Spinal cord (tissue), 10 donors: ENCODE results near the gene PERCC1. TPM values are rescaled to one million over a fixed set of nuclear protein-coding genes. Genes with fewer than 3 reads are reported as not detected.
"Not testable (repeated sequence)": the region's sequence is repeated elsewhere in the genome, so short reads cannot be mapped to it uniquely, and the experiment has no call there.

ENCODE experiments used
- DNase-seq, 6 donors: peaks; one replicate each; pipeline versions ENCODE4 v3.0.0 to v3.0.0-alpha.2; 2013 to 2015; ENCODE audit warnings: low spot score in 6 of 6, low read depth in 4 of 6
- H3K27ac ChIP-seq: one replicate; pipeline ENCODE4 v1.5.1; 2013; ENCODE audit warnings: low read depth, low read length, control low read depth
- H3K27me3 ChIP-seq: one replicate; pipeline ENCODE4 v1.6.1; 2013; ENCODE audit warnings: low read length; ENCODE audit not compliant: control insufficient read depth, insufficient read depth
- H3K36me3 ChIP-seq: one replicate; pipeline ENCODE4 v1.6.1; 2013; ENCODE audit warnings: low read length; ENCODE audit not compliant: control insufficient read depth, insufficient read depth
- H3K4me1 ChIP-seq: one replicate; pipeline ENCODE4 v1.6.1; 2013; ENCODE audit warnings: low read length; ENCODE audit not compliant: control insufficient read depth, insufficient read depth
- H3K4me3 ChIP-seq: one replicate; pipeline ENCODE4 v1.5.1; 2013; ENCODE audit warnings: low read depth, low read length, control low read depth
- H3K9me3 ChIP-seq: one replicate; pipeline ENCODE4 v1.6.1; 2013; ENCODE audit warnings: low read length; ENCODE audit not compliant: control insufficient read depth, insufficient read depth
- WGBS: methylation state at CpG from one replicate; pipeline ENCODE4 v1.1.5; 2013; ENCODE audit warnings: missing lambda C conversion rate; ENCODE audit not compliant: insufficient coverage; 5-methylcytosine and 5-hydroxymethylcytosine counted together
- polyA plus RNA-seq, 2 donors: library from polyadenylated mRNA; unstranded; fragments of 120-200 nt; gene quantifications; one replicate each; pipeline ENCODE4 v1.2.1, GENCODE V29; 2013; ENCODE audit not compliant: insufficient read length in 2 of 2
- total RNA-seq, 2 donors: library from RNA; depleted of rRNA in 1 of 2; stranded (reverse); fragments of 120-200 nt in 1 of 2; fragments of >200 nt in 1 of 2; gene quantifications; one replicate each; pipeline versions ENCODE4 v1.2.3 to v1.2.4, GENCODE V29; 2013 to 2014
- donor health status: healthy.

The PERCC1 gene
- total and polyA plus RNA-seq, 4 donors: 0.35 TPM; not detected in 3

GRCh38 chr16:1439058-1439698 lies 8.3 kb downstream of the PERCC1 start:
- no peaks in the 10 kb centered on the region for H3K9me3 ChIP-seq
- no peak overlapping the region for H3K4me3 ChIP-seq
- 86% methylated on average over 16 of the region's 27 CpGs for WGBS
- H3K27me3 ChIP-seq: no peaks in the 10 kb centered on the region
- no peak for DNase-seq
- peaks cover 82% of the 10 kb centered on the region for H3K36me3 ChIP-seq
- no peak overlapping the region for H3K27ac ChIP-seq
- H3K4me1 ChIP-seq: no peaks in the 10 kb centered on the region

- peaks cover 82% of the 10 kb centered on the region for H3K36me3 ChIP-seq
- not testable (repeated sequence) for DNase-seq, H3K4me1 ChIP-seq, H3K4me3 ChIP-seq, H3K27ac ChIP-seq, H3K27me3 ChIP-seq, H3K9me3 ChIP-seq
- WGBS: 92% methylated on average over 3 of the region's 4 CpGs
These were observed 8.8 kb downstream of the PERCC1 start for GRCh38 chr16:1439699-1440074.

- 78% methylated on average over 21 of the region's 22 CpGs for WGBS
- DNase-seq: no peak
- no peaks in the 10 kb centered on the region for H3K27me3 ChIP-seq
- H3K36me3 ChIP-seq: peaks cover 85% of the 10 kb centered on the region
- no peak overlapping the region for H3K4me3 ChIP-seq
- no peak overlapping the region for H3K27ac ChIP-seq
- no peaks in the 10 kb centered on the region for H3K9me3 ChIP-seq
- no peaks in the 10 kb centered on the region for H3K4me1 ChIP-seq
These were observed 10.5 kb downstream of the PERCC1 start for GRCh38 chr16:1441391-1441829.

- H3K27me3 ChIP-seq: no peaks in the 10 kb centered on the region
- H3K36me3 ChIP-seq: peaks cover 85% of the 10 kb centered on the region
- 81% methylated on average over 24 of the region's 24 CpGs for WGBS
- H3K4me3 ChIP-seq: no peak overlapping the region
- no peak for DNase-seq
- no peak overlapping the region for H3K27ac ChIP-seq
- H3K4me1 ChIP-seq: no peaks in the 10 kb centered on the region
- no peaks in the 10 kb centered on the region for H3K9me3 ChIP-seq
These were observed 11.8 kb downstream of the PERCC1 start for GRCh38 chr16:1442697-1443096.

GRCh38 chr16:1443403-1443973 lies 12.6 kb downstream of the PERCC1 start:
- no peak overlapping the region for H3K4me3 ChIP-seq
- H3K27me3 ChIP-seq: no peaks in the 10 kb centered on the region
- no peak for DNase-seq
- no peak overlapping the region for H3K27ac ChIP-seq
- WGBS: 70% methylated on average over 35 of the region's 38 CpGs
- H3K36me3 ChIP-seq: peaks cover 85% of the 10 kb centered on the region
- H3K9me3 ChIP-seq: no peaks in the 10 kb centered on the region
- H3K4me1 ChIP-seq: no peaks in the 10 kb centered on the region

GRCh38 chr16:1443980-1444729 lies 13.3 kb downstream of the PERCC1 start, which contains the start of gene CCDC154:
CCDC154 (minus strand) TSS chr16:1444556; CDS start chr16:1444322, 234 bp downstream.
- WGBS: 82% methylated on average over 27 of the region's 27 CpGs

GRCh38 chr16:1444730-1445517 lies 14.0 kb downstream of the PERCC1 start:
- Histone ChIP-seq H3K4me3 (no peak overlapping the region), H3K36me3 (peaks cover 88% of the 10 kb centered on the region), H3K9me3 (no peaks in the 10 kb centered on the region), H3K4me1 (no peaks in the 10 kb centered on the region), H3K27me3 (no peaks in the 10 kb centered on the region), H3K27ac (no peak overlapping the region)
- DNase-seq: no peak
- WGBS: 85% methylated on average over 43 of the region's 48 CpGs

More at GRCh38 chr16:1443980-1444729, 13.3 kb downstream of the PERCC1 start, which contains the start of gene CCDC154:
- Histone ChIP-seq H3K4me1 (no peaks in the 10 kb centered on the region), H3K9me3 (no peaks in the 10 kb centered on the region), H3K27ac (no peak within 1 kb of the TSS), H3K36me3 (peaks cover 85% of the 10 kb centered on the region), H3K27me3 (no peaks in the 10 kb centered on the region), H3K4me3 (no peak within 1 kb of the TSS)
- no peak for DNase-seq

- 90% methylated on average over 25 of the region's 25 CpGs for WGBS
- H3K4me3 ChIP-seq: no peak overlapping the region
- DNase-seq: no peak
- H3K36me3 ChIP-seq: peaks cover 96% of the 10 kb centered on the region
- H3K27me3 ChIP-seq: no peaks in the 10 kb centered on the region
- no peaks in the 10 kb centered on the region for H3K9me3 ChIP-seq
- no peak overlapping the region for H3K27ac ChIP-seq
- H3K4me1 ChIP-seq: no peaks in the 10 kb centered on the region
These were observed 14.8 kb downstream of the PERCC1 start for GRCh38 chr16:1445518-1446203.
